ENCODE results near the gene RBCK1. TPM values are rescaled to one million over a fixed set of nuclear protein-coding genes. Genes with fewer than 3 reads are reported as not detected.
"Not testable (repeated sequence)": the region's sequence is repeated elsewhere in the genome, so short reads cannot be mapped to it uniquely, and the experiment has no call there.

RBCK1 gene
- polyA plus RNA-seq, 2 donors = 58.6 to 86.6 TPM

GRCh38 chr20:443223-443775 is 35.2 kb downstream of the RBCK1 start:
- Histone ChIP-seq H3K9me3 (ENCODE audit: control insufficient read depth in 2 of 2, insufficient read depth in 1 of 2, low read depth in 1 of 2, low read length in 1 of 2) (no peaks in the 10 kb centered on the region), H3K4me3 (ENCODE audit: low read depth in 1 of 2, low read length in 2 of 2) (no peak overlapping the region), H3K36me3 (ENCODE audit: control insufficient read depth in 2 of 2, insufficient read depth in 2 of 2, low read length in 1 of 2) (peaks cover 8 to 38% of the 10 kb centered on the region in 2 donors), H3K4me1 (ENCODE audit: control insufficient read depth in 2 of 2, insufficient read depth in 2 of 2, low read length in 1 of 2) (peaks cover 2 to 3% of the 10 kb centered on the region in 2 donors), H3K27ac (ENCODE audit: low read depth in 2 of 2, low read length in 1 of 2) (no peak overlapping the region), H3K27me3 (ENCODE audit: control insufficient read depth in 1 of 2, insufficient read depth in 2 of 2, low read length in 2 of 2) (no peaks in the 10 kb centered on the region)
- 85 to 86% methylated on average over 4 of the region's 4 CpGs for WGBS, 2 donors

DNA sequence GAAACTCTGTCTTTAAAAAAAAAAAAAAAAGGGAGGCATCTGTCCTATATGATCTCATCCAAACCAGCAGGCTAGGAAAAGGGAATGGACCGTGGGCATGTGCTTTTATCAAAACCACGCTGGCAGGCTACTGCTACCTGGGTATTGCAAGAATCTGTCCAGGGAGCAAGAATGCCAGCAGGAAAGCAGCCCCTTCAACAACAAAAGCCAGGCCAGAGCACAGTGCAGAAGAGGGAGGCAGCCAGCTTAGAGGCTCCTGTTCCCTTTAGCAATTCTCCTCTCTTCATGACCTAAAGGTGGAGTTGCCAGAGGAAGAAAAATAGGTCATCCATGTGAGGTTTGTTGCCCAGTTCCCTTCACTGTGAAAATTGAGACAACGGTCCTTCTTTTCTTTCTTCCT is 36.0 kb downstream of the RBCK1 start:
- Histone ChIP-seq H3K4me1 (ENCODE audit: control insufficient read depth in 2 of 2, insufficient read depth in 2 of 2, low read length in 1 of 2) (peaks cover 1 to 2% of the 10 kb centered on the region in 2 donors), H3K27me3 (ENCODE audit: control insufficient read depth in 1 of 2, insufficient read depth in 2 of 2, low read length in 2 of 2) (no peaks in the 10 kb centered on the region), H3K9me3 (ENCODE audit: control insufficient read depth in 2 of 2, insufficient read depth in 1 of 2, low read depth in 1 of 2, low read length in 1 of 2) (no peaks in the 10 kb centered on the region), H3K27ac (ENCODE audit: low read depth in 2 of 2, low read length in 1 of 2) (no peak overlapping the region), H3K36me3 (ENCODE audit: control insufficient read depth in 2 of 2, insufficient read depth in 2 of 2, low read length in 1 of 2) (peaks cover 8 to 34% of the 10 kb centered on the region in 2 donors), H3K4me3 (ENCODE audit: low read depth in 1 of 2, low read length in 2 of 2) (no peak overlapping the region)
- 89 to 93% methylated on average over 3 of the region's 3 CpGs for WGBS, 2 donors

DNA sequence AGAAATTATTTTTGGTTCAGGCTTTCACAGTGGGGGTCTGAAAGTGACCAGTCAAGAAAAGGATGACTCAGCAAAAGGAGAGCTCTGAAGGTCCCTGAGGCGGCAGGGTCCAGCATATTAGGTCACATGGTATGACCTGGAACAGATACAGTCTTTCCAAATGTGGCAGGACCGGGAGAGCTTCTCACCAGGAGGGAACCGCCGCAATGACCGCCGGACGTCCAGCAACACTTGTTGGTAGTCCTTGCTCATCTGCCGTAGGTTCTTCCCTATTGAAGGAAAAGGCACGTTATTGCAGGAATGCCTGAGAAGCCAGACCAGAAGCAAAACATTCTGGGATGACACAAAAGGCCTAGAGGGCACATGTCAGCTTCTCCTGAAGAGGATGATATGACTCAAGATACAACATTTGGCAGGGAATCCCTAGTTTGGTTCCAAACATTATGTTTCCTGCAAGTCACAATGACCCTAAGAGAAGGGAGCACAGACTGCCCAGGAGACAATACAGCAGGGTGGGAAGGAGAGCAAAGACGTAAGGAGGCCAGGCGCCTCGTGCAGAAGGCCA is 36.8 kb downstream of the RBCK1 start:
- no peak overlapping the region for H3K4me3 ChIP-seq (ENCODE audit: low read depth in 1 of 2, low read length in 2 of 2)
- H3K27ac ChIP-seq (ENCODE audit: low read depth in 2 of 2, low read length in 1 of 2) = no peak overlapping the region
- peaks cover 0 to 2% of the 10 kb centered on the region in 2 donors for H3K4me1 ChIP-seq (ENCODE audit: control insufficient read depth in 2 of 2, insufficient read depth in 2 of 2, low read length in 1 of 2)
- no peaks in the 10 kb centered on the region for H3K27me3 ChIP-seq (ENCODE audit: control insufficient read depth in 1 of 2, insufficient read depth in 2 of 2, low read length in 2 of 2)
- 68 to 70% methylated on average over 12 of the region's 12 CpGs for WGBS, 2 donors
- no peaks in the 10 kb centered on the region for H3K9me3 ChIP-seq (ENCODE audit: control insufficient read depth in 2 of 2, insufficient read depth in 1 of 2, low read depth in 1 of 2, low read length in 1 of 2)
- peaks cover 8 to 30% of the 10 kb centered on the region in 2 donors for H3K36me3 ChIP-seq (ENCODE audit: control insufficient read depth in 2 of 2, insufficient read depth in 2 of 2, low read length in 1 of 2)

GRCh38 chr20:445514-446336 is 37.6 kb downstream of the RBCK1 start:
- Histone ChIP-seq H3K4me3 (ENCODE audit: low read depth in 1 of 2, low read length in 2 of 2) (no peak overlapping the region), H3K4me1 (ENCODE audit: control insufficient read depth in 2 of 2, insufficient read depth in 2 of 2, low read length in 1 of 2) (peaks cover 0 to 2% of the 10 kb centered on the region in 2 donors), H3K9me3 (ENCODE audit: control insufficient read depth in 2 of 2, insufficient read depth in 1 of 2, low read depth in 1 of 2, low read length in 1 of 2) (no peaks in the 10 kb centered on the region), H3K27ac (ENCODE audit: low read depth in 2 of 2, low read length in 1 of 2) (peak overlapping the region in 1 of 2 donors; percentile 29), H3K36me3 (ENCODE audit: control insufficient read depth in 2 of 2, insufficient read depth in 2 of 2, low read length in 1 of 2) (peaks cover 8 to 23% of the 10 kb centered on the region in 2 donors), H3K27me3 (ENCODE audit: control insufficient read depth in 1 of 2, insufficient read depth in 2 of 2, low read length in 2 of 2) (no peaks in the 10 kb centered on the region)
- 88 to 89% methylated on average over 5 of the region's 5 CpGs for WGBS, 2 donors

DNA sequence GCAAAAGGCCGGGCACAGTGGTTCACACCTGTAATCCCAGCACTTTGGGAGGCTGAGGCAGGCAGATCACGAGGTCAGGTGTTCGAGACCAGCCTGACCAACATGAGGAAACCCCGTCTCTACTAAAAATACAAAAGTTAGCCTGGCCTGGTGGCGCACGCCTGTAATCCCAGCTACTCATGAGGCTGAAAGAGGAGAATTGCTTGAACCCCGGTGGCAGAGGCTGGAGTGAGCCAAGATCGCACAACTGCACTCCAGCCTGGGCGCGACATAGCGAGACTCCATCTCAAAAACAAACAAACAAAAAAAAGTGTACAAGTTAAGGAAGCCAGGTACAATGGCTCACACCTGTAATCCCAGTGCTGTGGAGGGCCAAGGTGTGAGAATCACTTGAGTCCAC is 43.9 kb downstream of the RBCK1 start:
- not testable (repeated sequence) for H3K4me1 ChIP-seq (ENCODE audit: control insufficient read depth in 2 of 2, insufficient read depth in 2 of 2, low read length in 1 of 2); H3K9me3 ChIP-seq (ENCODE audit: control insufficient read depth in 2 of 2, insufficient read depth in 1 of 2, low read depth in 1 of 2, low read length in 1 of 2); H3K4me3 ChIP-seq (ENCODE audit: low read depth in 1 of 2, low read length in 2 of 2); H3K27me3 ChIP-seq (ENCODE audit: control insufficient read depth in 1 of 2, insufficient read depth in 2 of 2, low read length in 2 of 2); H3K27ac ChIP-seq (ENCODE audit: low read depth in 2 of 2, low read length in 1 of 2); H3K36me3 ChIP-seq (ENCODE audit: control insufficient read depth in 2 of 2, insufficient read depth in 2 of 2, low read length in 1 of 2)
- WGBS, 2 donors = 88 to 91% methylated on average over 11 of the region's 11 CpGs

GRCh38 chr20:454951-455350 is 46.9 kb downstream of the RBCK1 start:
- H3K4me3 ChIP-seq (ENCODE audit: low read depth in 1 of 2, low read length in 2 of 2) = no peak overlapping the region
- H3K36me3 ChIP-seq (ENCODE audit: control insufficient read depth in 2 of 2, insufficient read depth in 2 of 2, low read length in 1 of 2) = peaks cover 0 to 9% of the 10 kb centered on the region in 2 donors
- H3K9me3 ChIP-seq (ENCODE audit: control insufficient read depth in 2 of 2, insufficient read depth in 1 of 2, low read depth in 1 of 2, low read length in 1 of 2) = no peaks in the 10 kb centered on the region
- WGBS, 2 donors = 56 to 61% methylated on average over 3 of the region's 3 CpGs
- peak overlapping the region in 1 of 2 donors; percentile 68 for H3K27ac ChIP-seq (ENCODE audit: low read depth in 2 of 2, low read length in 1 of 2)
- no peaks in the 10 kb centered on the region for H3K4me1 ChIP-seq (ENCODE audit: control insufficient read depth in 2 of 2, insufficient read depth in 2 of 2, low read length in 1 of 2)
- H3K27me3 ChIP-seq (ENCODE audit: control insufficient read depth in 1 of 2, insufficient read depth in 2 of 2, low read length in 2 of 2) = no peaks in the 10 kb centered on the region

GRCh38 chr20:458776-459175 is 50.7 kb downstream of the RBCK1 start:
- H3K4me3 ChIP-seq (ENCODE audit: low read depth in 1 of 2, low read length in 2 of 2) = no peak overlapping the region
- peaks cover 0 to 4% of the 10 kb centered on the region in 2 donors for H3K4me1 ChIP-seq (ENCODE audit: control insufficient read depth in 2 of 2, insufficient read depth in 2 of 2, low read length in 1 of 2)
- no peaks in the 10 kb centered on the region for H3K27me3 ChIP-seq (ENCODE audit: control insufficient read depth in 1 of 2, insufficient read depth in 2 of 2, low read length in 2 of 2)
- peaks cover 0 to 4% of the 10 kb centered on the region in 2 donors for H3K36me3 ChIP-seq (ENCODE audit: control insufficient read depth in 2 of 2, insufficient read depth in 2 of 2, low read length in 1 of 2)
- 57 to 66% methylated on average over 6 of the region's 6 CpGs for WGBS, 2 donors
- H3K9me3 ChIP-seq (ENCODE audit: control insufficient read depth in 2 of 2, insufficient read depth in 1 of 2, low read depth in 1 of 2, low read length in 1 of 2) = no peaks in the 10 kb centered on the region
- no peak overlapping the region for H3K27ac ChIP-seq (ENCODE audit: low read depth in 2 of 2, low read length in 1 of 2)

GRCh38 chr20:460180-460579 is 52.1 kb downstream of the RBCK1 start:
- no peak overlapping the region for H3K27ac ChIP-seq (ENCODE audit: low read depth in 2 of 2, low read length in 1 of 2)
- 30 to 31% methylated on average over 3 of the region's 3 CpGs for WGBS, 2 donors
- H3K4me1 ChIP-seq (ENCODE audit: control insufficient read depth in 2 of 2, insufficient read depth in 2 of 2, low read length in 1 of 2) = peaks cover 0 to 4% of the 10 kb centered on the region in 2 donors

GRCh38 chr20:460707-461106 is 52.6 kb downstream of the RBCK1 start:
- Histone ChIP-seq H3K36me3 (ENCODE audit: control insufficient read depth in 2 of 2, insufficient read depth in 2 of 2, low read length in 1 of 2) (peaks cover 0 to 4% of the 10 kb centered on the region in 2 donors), H3K4me1 (ENCODE audit: control insufficient read depth in 2 of 2, insufficient read depth in 2 of 2, low read length in 1 of 2) (peaks cover 0 to 4% of the 10 kb centered on the region in 2 donors), H3K27ac (ENCODE audit: low read depth in 2 of 2, low read length in 1 of 2) (no peak overlapping the region), H3K4me3 (ENCODE audit: low read depth in 1 of 2, low read length in 2 of 2) (peak overlapping the region in 1 of 2 donors; percentile 70), H3K27me3 (ENCODE audit: control insufficient read depth in 1 of 2, insufficient read depth in 2 of 2, low read length in 2 of 2) (no peaks in the 10 kb centered on the region), H3K9me3 (ENCODE audit: control insufficient read depth in 2 of 2, insufficient read depth in 1 of 2, low read depth in 1 of 2, low read length in 1 of 2) (no peaks in the 10 kb centered on the region)
- WGBS, 2 donors = 38 to 46% methylated on average over 2 of the region's 2 CpGs

More at GRCh38 chr20:460180-460579, 52.1 kb downstream of the RBCK1 start:
- Histone ChIP-seq H3K9me3 (ENCODE audit: control insufficient read depth in 2 of 2, insufficient read depth in 1 of 2, low read depth in 1 of 2, low read length in 1 of 2) (no peaks in the 10 kb centered on the region), H3K4me3 (ENCODE audit: low read depth in 1 of 2, low read length in 2 of 2) (peak overlapping the region in 1 of 2 donors; percentile 70), H3K27me3 (ENCODE audit: control insufficient read depth in 1 of 2, insufficient read depth in 2 of 2, low read length in 2 of 2) (no peaks in the 10 kb centered on the region), H3K36me3 (ENCODE audit: control insufficient read depth in 2 of 2, insufficient read depth in 2 of 2, low read length in 1 of 2) (peaks cover 0 to 4% of the 10 kb centered on the region in 2 donors)
